Stimulated activated CD4-positive, alpha-beta T cell treated with anti-CD3 and anti-CD28 coated beads, Interleukin-4, amount 100 ng/mL, for 24 hours (primary cell): ENCODE results near the gene ARMC10.
"Not testable (repeated sequence)": the region's sequence is repeated elsewhere in the genome, so short reads cannot be mapped to it uniquely, and the experiment has no call there.

Experiments
- DNase-seq: peaks from one replicate; pipeline ENCODE4 v3.0.0-alpha.2; 2020

The ARMC10 gene

GRCh38 chr7:103129702-103130549 is 55.0 kb downstream of the ARMC10 start:
- no peak for DNase-seq

GRCh38 chr7:103130901-103131624 is 56.1 kb downstream of the ARMC10 start:
- DNase-seq = no peak

- no peak for DNase-seq
These were observed 58.2 kb downstream of the ARMC10 start for GRCh38 chr7:103132995-103133688.

GRCh38 chr7:103134836-103135554 is 60.1 kb downstream of the ARMC10 start:
- no peak for DNase-seq

- no peak for DNase-seq
These were observed 65.1 kb downstream of the ARMC10 start for GRCh38 chr7:103140061-103140460.

- DNase-seq = no peak
These were observed 65.7 kb downstream of the ARMC10 start for GRCh38 chr7:103140685-103141084.

- no peak for DNase-seq
These were observed 66.9 kb downstream of the ARMC10 start for GRCh38 chr7:103141753-103142404.

GRCh38 chr7:103142494-103142893 is 67.6 kb downstream of the ARMC10 start:
- no peak for DNase-seq

- DNase-seq = no peak
These were observed 68.9 kb downstream of the ARMC10 start for GRCh38 chr7:103143868-103144267.

GRCh38 chr7:103144754-103145153 is 69.8 kb downstream of the ARMC10 start:
- not testable (repeated sequence) for DNase-seq

- DNase-seq = no peak
These were observed 73.4 kb downstream of the ARMC10 start for GRCh38 chr7:103148131-103148993.
